GM19035 (cell line): Measurements from ENCODE around the gene GLRA1.
"Not testable (repeated sequence)": the region's sequence is repeated elsewhere in the genome, so short reads cannot be mapped to it uniquely, and the experiment has no call there.

ENCODE experiments used
- ATAC-seq: cut with Tn5 transposase; IDR thresholded peaks from one replicate; pipeline ENCODE4 v1.9.1; 2021; ENCODE audit not compliant: unreplicated experiment

Gene GLRA1

GRCh38 chr5:151917904-151918303 is 6.7 kb downstream of the GLRA1 start:
- no peak for ATAC-seq

GRCh38 chr5:151913425-151913824 is 11.2 kb downstream of the GLRA1 start:
- ATAC-seq: no peak

GRCh38 chr5:151912360-151912759 is 12.3 kb downstream of the GLRA1 start:
- ATAC-seq: no peak

- ATAC-seq: no peak
These were observed 13.6 kb downstream of the GLRA1 start for GRCh38 chr5:151911011-151911410.

- no peak for ATAC-seq
These were observed 15.0 kb downstream of the GLRA1 start for GRCh38 chr5:151909628-151910027.

- no peak for ATAC-seq
These were observed 18.4 kb downstream of the GLRA1 start for GRCh38 chr5:151906246-151906645.

- no peak for ATAC-seq
These were observed 19.1 kb downstream of the GLRA1 start for GRCh38 chr5:151905557-151905961.

- no peak for ATAC-seq
These were observed 19.7 kb downstream of the GLRA1 start for GRCh38 chr5:151904909-151905308.

GRCh38 chr5:151904127-151904526 is 20.5 kb downstream of the GLRA1 start:
- ATAC-seq: no peak

- peak; percentile 92 for ATAC-seq
These were observed 21.4 kb downstream of the GLRA1 start for GRCh38 chr5:151903243-151903653.

- ATAC-seq: peak; percentile 43
These were observed 22.4 kb downstream of the GLRA1 start for GRCh38 chr5:151902215-151902614.

GRCh38 chr5:151901611-151902010 is 23.0 kb downstream of the GLRA1 start:
- no peak for ATAC-seq

GRCh38 chr5:151900891-151901290 is 23.8 kb downstream of the GLRA1 start:
- no peak for ATAC-seq

GRCh38 chr5:151899399-151899798 is 25.3 kb downstream of the GLRA1 start:
- ATAC-seq: no peak

- ATAC-seq: no peak
These were observed 26.8 kb downstream of the GLRA1 start for GRCh38 chr5:151897896-151898295.

- ATAC-seq: no peak
These were observed 27.6 kb downstream of the GLRA1 start for GRCh38 chr5:151897020-151897552.

GRCh38 chr5:151896031-151896691 is 28.5 kb downstream of the GLRA1 start:
- no peak for ATAC-seq

GRCh38 chr5:151895660-151896030 is 29.0 kb downstream of the GLRA1 start:
- no peak for ATAC-seq

GRCh38 chr5:151893485-151893884 is 31.2 kb downstream of the GLRA1 start:
- ATAC-seq: not testable (repeated sequence)

- ATAC-seq: no peak
These were observed 32.3 kb downstream of the GLRA1 start for GRCh38 chr5:151892393-151892792.

GRCh38 chr5:151890299-151890698 is 34.4 kb downstream of the GLRA1 start:
- ATAC-seq: no peak

- ATAC-seq: no peak
These were observed 35.0 kb downstream of the GLRA1 start for GRCh38 chr5:151889614-151890013.
